K562 (cell line): ENCODE measurements around the gene GEN1. TPM values are rescaled to one million over a fixed set of nuclear protein-coding genes. Genes with fewer than 3 reads are reported as not detected.
A peak's percentile ranks its signal among the peaks of the same experiment; 100 is the strongest.

ENCODE experiments used
- BCOR ChIP-seq: fragments of 450-650 bp; IDR thresholded peaks from 2 replicates; pipeline ENCODE4 v1.6.1; 2016
- CBX2 ChIP-seq: fragments of 200-600 bp; sonication (generic); IDR thresholded peaks from one replicate; pipeline ENCODE4 v1.6.1; 2012; ENCODE audit warnings: mild to moderate bottlenecking, low read length, inconsistent platforms; ENCODE audit not compliant: insufficient read depth, poor library complexity, severe bottlenecking
- CHAMP1 ChIP-seq: fragments of 450-650 bp; IDR thresholded peaks from 2 replicates; pipeline ENCODE4 v1.6.1; 2016; ENCODE audit warnings: mild to moderate bottlenecking
- CREBBP ChIP-seq: IDR thresholded peaks from one replicate; pipeline ENCODE4 v1.6.1; 2012; ENCODE audit warnings: low read depth, mild to moderate bottlenecking, control low read depth, inconsistent platforms, low read length
- GTF2F1 ChIP-seq: IDR thresholded peaks from 2 replicates; pipeline ENCODE4 v1.6.1; 2011; ENCODE audit warnings: low read depth, low read length, improper control_type of control experiment
- HBP1 ChIP-seq: fragments of 450-650 bp; formaldehyde crosslinking; IDR thresholded peaks from 2 replicates; pipeline ENCODE4 v1.4.0; 2022; ENCODE audit warnings: missing genetic modification characterization
- HDAC3 ChIP-seq: fragments of 450-650 bp; IDR thresholded peaks from 2 replicates; pipeline ENCODE4 v1.6.1; 2018; ENCODE audit warnings: borderline replicate concordance, mild to moderate bottlenecking, moderate library complexity; ENCODE audit not compliant: partially characterized antibody
- MYNN ChIP-seq, 2 experiments: sonication (generic); formaldehyde crosslinking in 1 of 2; IDR thresholded peaks; 2 replicates each; pipeline versions ENCODE4 v1.5.0 to v1.6.1; 2016 to 2020; ENCODE audit warnings: antibody characterized with exemption in 1 of 2, missing genetic modification reagents in 1 of 2
- NCOA4 ChIP-seq: fragments of 450-650 bp; IDR thresholded peaks from 2 replicates; pipeline ENCODE4 v1.6.1; 2018; ENCODE audit warnings: mild to moderate bottlenecking; ENCODE audit not compliant: partially characterized antibody
- POLR2AphosphoS5 ChIP-seq: IDR thresholded peaks from 2 replicates; pipeline ENCODE4 v1.6.1; 2011; ENCODE audit warnings: mild to moderate bottlenecking, low read depth, low read length, moderate library complexity; ENCODE audit not compliant: control insufficient read depth, insufficient read depth
- SAFB ChIP-seq: fragments of 200-400 bp; formaldehyde crosslinking; IDR thresholded peaks from 2 replicates; pipeline ENCODE4 v1.6.1; 2017; ENCODE audit warnings: low read depth, low read length, borderline replicate concordance
- SIN3B ChIP-seq: fragments of 450-650 bp; IDR thresholded peaks from 2 replicates; pipeline ENCODE4 v1.6.1; 2017; ENCODE audit warnings: low read depth, mild to moderate bottlenecking, moderate library complexity
- TARDBP ChIP-seq: fragments of 450-650 bp; IDR thresholded peaks from 2 replicates; pipeline ENCODE4 v1.6.1; 2016
- TRIM24 ChIP-seq, 2 experiments: fragments of 450-650 bp; IDR thresholded peaks; 2 replicates each; pipeline ENCODE4 v1.6.1; 2016
- ZBTB7A ChIP-seq: IDR thresholded peaks from 2 replicates; pipeline ENCODE4 v1.6.1; 2011; ENCODE audit warnings: low read depth, mild to moderate bottlenecking, low read length, moderate library complexity, borderline replicate concordance; ENCODE audit not compliant: control insufficient read depth
- ZNF133 ChIP-seq: fragments of 250-450 bp; sonication (Bioruptor Pico); IDR thresholded peaks from 2 replicates; pipeline ENCODE4 v1.4.0; 2020; ENCODE audit warnings: mild to moderate bottlenecking
- ZNF143 ChIP-seq: sonication (generic); formaldehyde crosslinking; IDR thresholded peaks from 2 replicates; pipeline ENCODE4 v1.9.0; 2022; ENCODE audit warnings: mild to moderate bottlenecking, missing genetic modification reagents
- ZNF274 ChIP-seq: IDR thresholded peaks from 2 replicates; pipeline ENCODE4 v1.6.1; 2011; ENCODE audit warnings: low read depth, mild to moderate bottlenecking, low read length, moderate library complexity, borderline replicate concordance
- ZNF277 ChIP-seq: fragments of 250-450 bp; sonication (Bioruptor Pico); IDR thresholded peaks from 2 replicates; pipeline ENCODE4 v1.8.0; 2022; ENCODE audit warnings: inconsistent platforms, mild to moderate bottlenecking, moderate library complexity, borderline replicate concordance
- ZNF512 ChIP-seq: IDR thresholded peaks from 2 replicates; pipeline ENCODE4 v1.6.1; 2016; ENCODE audit warnings: missing genetic modification characterization, missing compliant biosample characterization
- ZNF717 ChIP-seq: fragments of 250-450 bp; sonication (Bioruptor Pico); IDR thresholded peaks from 2 replicates; pipeline ENCODE4 v1.5.0; 2021
- ZSCAN32 ChIP-seq: fragments of 450-650 bp; formaldehyde crosslinking; IDR thresholded peaks from 2 replicates; pipeline ENCODE4 v1.4.0; 2020; ENCODE audit warnings: mild to moderate bottlenecking, moderate library complexity
- polyA plus RNA-seq, 8 experiments: library from polyadenylated mRNA; depleted of rRNA in 4 of 8; stranded (reverse) in 5 of 8; unstranded in 3 of 8; fragments of >200 nt; fragmentation: Nextera tagmentation in 2 of 8; fragmentation: Illumina TruSeq in 1 of 8; extraction: Ambion mirVana in 2 of 8; extraction: Trizol in 1 of 8; gene quantifications; 2 replicates each; pipeline versions ENCODE4 v1.2.1 to v1.2.3, GENCODE V29; 2011 to 2014; ENCODE audit warnings: inconsistent platforms in 1 of 8, missing spikeins in 1 of 8
- total RNA-seq, 7 experiments: library from RNA; depleted of rRNA in 6 of 7; stranded (reverse); fragments of >200 nt in 6 of 7; fragmentation: Illumina TruSeq in 2 of 7; extraction: Trizol in 2 of 7; gene quantifications; 2 replicates each; pipeline versions ENCODE4 v1.2.1 to v1.2.3, GENCODE V29; 2011 to 2021; ENCODE audit warnings: low replicate concordance in 1 of 7

GEN1 gene
- total and polyA plus RNA-seq, 9 of the 15 experiments (the other 6 are each of a cell fraction or from before 2014, with no cell fraction given): 8.6 to 39.7 (median 24.5) TPM

GRCh38 chr2:17753803-17754663 is at the start of gene GEN1, which contains the start of gene SMC6 (continued):
- TF ChIP-seq BCOR: no peak
- no peak for TF ChIP-seq CBX2
- no peak for TF ChIP-seq ZNF133 (CRISPR knock-in tag)
- no peak for TF ChIP-seq GTF2F1
- no peak for TF ChIP-seq NCOA4
- no peak for TF ChIP-seq HDAC3
- no peak for TF ChIP-seq HBP1
- TF ChIP-seq ZBTB7A: no peak; the same call in 1 of the 2 replicates
- TF ChIP-seq CREBBP: no peak
- no peak for TF ChIP-seq ZNF274
- no peak for TF ChIP-seq ZSCAN32 (CRISPR knock-in tag)
- TF ChIP-seq CHAMP1: no peak
- TF ChIP-seq ZNF143 (CRISPR knock-in tag): no peak
- TF ChIP-seq TRIM24 (IDR thresholded peaks at IDR 0.05): no peak
- no peak for TF ChIP-seq ZNF717 (CRISPR knock-in tag)
- no peak for TF ChIP-seq SAFB
- peak; percentile 56 for TF ChIP-seq POLR2AphosphoS5
- TF ChIP-seq SIN3B: no peak; the same call in 1 of the 2 replicates
- TF ChIP-seq ZNF277 (CRISPR knock-in tag): no peak
- TF ChIP-seq MYNN (IDR thresholded peaks at IDR 0.05): no peak
- TF ChIP-seq MYNN (CRISPR knock-in tag; IDR thresholded peaks at IDR 0.05): no peak
- TF ChIP-seq TARDBP: no peak
- no peak for TF ChIP-seq ZNF512 (tag)
